ENCODE data around the gene LHX4. TPM values are rescaled to one million over a fixed set of nuclear protein-coding genes. Genes with fewer than 3 reads are reported as not detected.

LHX4 gene
- total and polyA plus RNA-seq, 4 donors: 0.05 to 0.25 TPM; not detected in 2

- H3K27ac ChIP-seq (ENCODE audit: low read depth in 1 of 2, low read length in 2 of 2): no peak overlapping the region
- WGBS, 2 donors: 84 to 85% methylated on average over 9 to 11 of the region's 11 CpGs
- intact Hi-C loops (cut with DNase I): loop anchor here in 1 of 2 donors (5.0 kb wide), 1 partner anchor 227 kb away; no protein-coding TSS in a partner anchor
- no peaks in the 10 kb centered on the region for H3K4me1 ChIP-seq (ENCODE audit: control insufficient read depth in 1 of 2, insufficient read depth in 2 of 2, low read length in 2 of 2)
- ATAC-seq (ENCODE audit: low FRiP score): no peak
- H3K4me3 ChIP-seq (ENCODE audit: low read length in 2 of 2): no peak overlapping the region
- no peaks in the 10 kb centered on the region for H3K27me3 ChIP-seq (ENCODE audit: control insufficient read depth in 1 of 2, insufficient read depth in 2 of 2, low read length in 1 of 2)
- no peaks in the 10 kb centered on the region for H3K9me3 ChIP-seq (ENCODE audit: control insufficient read depth, low read length)
- DNase-seq: peak in 1 of 2 donors; percentile 37
- no peaks in the 10 kb centered on the region for H3K36me3 ChIP-seq (ENCODE audit: control insufficient read depth in 1 of 2, insufficient read depth in 2 of 2, low read length in 1 of 2)
Measured at GRCh38 chr1:180254854-180255253, 24.8 kb downstream of the LHX4 start.

DNA sequence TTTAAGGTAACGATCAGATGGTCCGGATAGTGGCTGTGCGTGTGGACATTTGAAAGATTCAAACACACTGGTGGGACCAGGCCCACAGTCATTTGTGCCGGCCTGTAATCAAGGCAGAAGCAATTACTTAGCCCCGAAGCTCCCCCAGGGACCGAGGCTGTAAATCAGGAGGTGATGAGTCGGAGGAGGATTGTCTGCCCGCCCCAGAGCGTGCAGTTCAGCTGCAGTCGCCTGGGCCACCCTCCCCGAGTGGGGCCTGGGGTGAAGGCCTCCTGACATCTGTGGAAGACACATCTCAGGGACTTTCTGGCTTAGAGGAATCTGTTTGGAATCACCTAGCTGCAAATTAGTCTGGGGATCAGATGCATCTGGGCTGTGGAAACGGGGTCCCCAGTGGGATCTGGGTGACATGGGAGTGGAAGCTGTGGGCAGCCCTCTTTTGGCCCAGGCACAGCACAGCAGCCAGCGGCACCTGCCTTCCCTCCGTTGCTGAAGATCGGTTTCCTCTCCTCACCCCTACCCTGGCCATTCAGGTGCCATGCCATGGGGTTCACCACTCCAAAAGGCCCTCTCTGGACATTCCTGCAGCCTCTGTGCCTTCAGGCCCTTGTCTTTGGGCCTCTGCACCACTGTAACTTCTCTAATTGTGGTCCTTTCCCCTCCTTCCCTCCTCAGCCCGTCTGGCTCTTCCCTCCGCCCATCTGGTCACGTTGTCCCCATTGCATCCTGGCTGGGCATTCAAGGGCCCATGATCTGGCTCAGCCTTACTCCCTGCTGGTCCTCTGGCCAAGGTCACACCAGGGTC, 25.7 kb downstream of the LHX4 start:
- no peak overlapping the region for H3K27ac ChIP-seq (ENCODE audit: low read depth in 1 of 2, low read length in 2 of 2)
- H3K36me3 ChIP-seq (ENCODE audit: control insufficient read depth in 1 of 2, insufficient read depth in 2 of 2, low read length in 1 of 2): no peaks in the 10 kb centered on the region
- peak in 1 of 2 donors; percentile 45 for DNase-seq
- H3K4me3 ChIP-seq (ENCODE audit: low read length in 2 of 2): no peak overlapping the region
- WGBS, 2 donors: 72 to 73% methylated on average over 18 of the region's 18 CpGs
- H3K4me1 ChIP-seq (ENCODE audit: control insufficient read depth in 1 of 2, insufficient read depth in 2 of 2, low read length in 2 of 2): no peaks in the 10 kb centered on the region
- no peak for ATAC-seq (ENCODE audit: low FRiP score)
- H3K27me3 ChIP-seq (ENCODE audit: control insufficient read depth in 1 of 2, insufficient read depth in 2 of 2, low read length in 1 of 2): no peaks in the 10 kb centered on the region
- no peaks in the 10 kb centered on the region for H3K9me3 ChIP-seq (ENCODE audit: control insufficient read depth, low read length)
- intact Hi-C loops (cut with DNase I): no loop called here

GRCh38 chr1:180256341-180257027, 26.4 kb downstream of the LHX4 start:
- ATAC-seq (ENCODE audit: low FRiP score) (no peak), DNase-seq (peak in 1 of 2 donors; percentile 61)
- WGBS, 2 donors: 68 to 69% methylated on average over 15 of the region's 15 CpGs
- intact Hi-C loops (cut with DNase I): no loop called here
- Histone ChIP-seq H3K27ac (ENCODE audit: low read depth in 1 of 2, low read length in 2 of 2) (no peak overlapping the region), H3K36me3 (ENCODE audit: control insufficient read depth in 1 of 2, insufficient read depth in 2 of 2, low read length in 1 of 2) (no peaks in the 10 kb centered on the region), H3K9me3 (ENCODE audit: control insufficient read depth, low read length) (no peaks in the 10 kb centered on the region), H3K4me3 (ENCODE audit: low read length in 2 of 2) (no peak overlapping the region), H3K4me1 (ENCODE audit: control insufficient read depth in 1 of 2, insufficient read depth in 2 of 2, low read length in 2 of 2) (no peaks in the 10 kb centered on the region), H3K27me3 (ENCODE audit: control insufficient read depth in 1 of 2, insufficient read depth in 2 of 2, low read length in 1 of 2) (no peaks in the 10 kb centered on the region)

GRCh38 chr1:180257028-180257386, 26.9 kb downstream of the LHX4 start:
- intact Hi-C loops (cut with DNase I): no loop called here
- 47 to 50% methylated on average over 5 of the region's 5 CpGs for WGBS, 2 donors
- Histone ChIP-seq H3K4me1 (ENCODE audit: control insufficient read depth in 1 of 2, insufficient read depth in 2 of 2, low read length in 2 of 2) (no peaks in the 10 kb centered on the region), H3K27me3 (ENCODE audit: control insufficient read depth in 1 of 2, insufficient read depth in 2 of 2, low read length in 1 of 2) (no peaks in the 10 kb centered on the region), H3K36me3 (ENCODE audit: control insufficient read depth in 1 of 2, insufficient read depth in 2 of 2, low read length in 1 of 2) (no peaks in the 10 kb centered on the region), H3K27ac (ENCODE audit: low read depth in 1 of 2, low read length in 2 of 2) (no peak overlapping the region), H3K9me3 (ENCODE audit: control insufficient read depth, low read length) (no peaks in the 10 kb centered on the region), H3K4me3 (ENCODE audit: low read length in 2 of 2) (no peak overlapping the region)
- no peak for ATAC-seq (ENCODE audit: low FRiP score)
- DNase-seq: peak in 1 of 2 donors; percentile 39

- intact Hi-C loops (cut with DNase I): no loop called here
- WGBS, 2 donors: 57 to 58% methylated on average over 8 of the region's 8 CpGs
- H3K27ac ChIP-seq (ENCODE audit: low read depth in 1 of 2, low read length in 2 of 2): no peak overlapping the region
- H3K27me3 ChIP-seq (ENCODE audit: control insufficient read depth in 1 of 2, insufficient read depth in 2 of 2, low read length in 1 of 2): no peaks in the 10 kb centered on the region
- no peaks in the 10 kb centered on the region for H3K4me1 ChIP-seq (ENCODE audit: control insufficient read depth in 1 of 2, insufficient read depth in 2 of 2, low read length in 2 of 2)
- no peaks in the 10 kb centered on the region for H3K36me3 ChIP-seq (ENCODE audit: control insufficient read depth in 1 of 2, insufficient read depth in 2 of 2, low read length in 1 of 2)
- H3K4me3 ChIP-seq (ENCODE audit: low read length in 2 of 2): no peak overlapping the region
- no peaks in the 10 kb centered on the region for H3K9me3 ChIP-seq (ENCODE audit: control insufficient read depth, low read length)
- ATAC-seq (ENCODE audit: low FRiP score) (no peak), DNase-seq (no peak)
Measured at GRCh38 chr1:180257486-180257885, 27.4 kb downstream of the LHX4 start.

GRCh38 chr1:180258290-180258689, 28.2 kb downstream of the LHX4 start:
- Histone ChIP-seq H3K27me3 (ENCODE audit: control insufficient read depth in 1 of 2, insufficient read depth in 2 of 2, low read length in 1 of 2) (no peaks in the 10 kb centered on the region), H3K4me1 (ENCODE audit: control insufficient read depth in 1 of 2, insufficient read depth in 2 of 2, low read length in 2 of 2) (no peaks in the 10 kb centered on the region), H3K27ac (ENCODE audit: low read depth in 1 of 2, low read length in 2 of 2) (no peak overlapping the region), H3K4me3 (ENCODE audit: low read length in 2 of 2) (no peak overlapping the region), H3K36me3 (ENCODE audit: control insufficient read depth in 1 of 2, insufficient read depth in 2 of 2, low read length in 1 of 2) (no peaks in the 10 kb centered on the region), H3K9me3 (ENCODE audit: control insufficient read depth, low read length) (no peaks in the 10 kb centered on the region)
- DNase-seq (peak in 1 of 2 donors; percentile 57), ATAC-seq (ENCODE audit: low FRiP score) (no peak)
- intact Hi-C loops (cut with DNase I): no loop called here
- 85 to 89% methylated on average over 12 of the region's 12 CpGs for WGBS, 2 donors

DNA sequence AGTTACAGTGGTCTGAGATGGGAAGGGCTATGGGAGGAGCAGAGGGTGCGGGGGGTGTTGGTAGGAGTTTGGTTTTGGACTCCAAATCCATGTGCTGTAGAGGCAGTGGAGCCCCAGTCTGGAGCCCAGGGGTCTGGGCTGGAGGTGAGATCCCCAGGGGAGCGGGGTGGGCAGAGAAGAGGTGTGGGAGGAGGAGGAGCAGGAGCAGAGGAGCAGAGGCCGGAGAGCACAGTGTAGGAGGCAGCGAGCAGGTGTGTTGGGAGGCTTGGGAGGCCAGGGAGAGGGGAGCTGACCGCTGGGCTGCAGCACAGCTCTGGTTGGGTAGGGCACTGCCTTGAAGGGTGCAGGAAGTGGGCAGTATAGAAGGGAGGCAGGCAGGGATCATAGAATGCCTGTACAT, 28.9 kb downstream of the LHX4 start:
- no peak for ATAC-seq (ENCODE audit: low FRiP score)
- peak in 1 of 2 donors; percentile 63 for DNase-seq
- H3K9me3 ChIP-seq (ENCODE audit: control insufficient read depth, low read length): no peaks in the 10 kb centered on the region
- H3K27me3 ChIP-seq (ENCODE audit: control insufficient read depth in 1 of 2, insufficient read depth in 2 of 2, low read length in 1 of 2): no peaks in the 10 kb centered on the region
- H3K4me1 ChIP-seq (ENCODE audit: control insufficient read depth in 1 of 2, insufficient read depth in 2 of 2, low read length in 2 of 2): no peaks in the 10 kb centered on the region
- no peaks in the 10 kb centered on the region for H3K36me3 ChIP-seq (ENCODE audit: control insufficient read depth in 1 of 2, insufficient read depth in 2 of 2, low read length in 1 of 2)
- intact Hi-C loops (cut with DNase I): no loop called here
- no peak overlapping the region for H3K27ac ChIP-seq (ENCODE audit: low read depth in 1 of 2, low read length in 2 of 2)
- WGBS, 2 donors: 73 to 81% methylated on average over 5 of the region's 5 CpGs
- H3K4me3 ChIP-seq (ENCODE audit: low read length in 2 of 2): no peak overlapping the region

GRCh38 chr1:180259431-180260338, 29.6 kb downstream of the LHX4 start:
- intact Hi-C loops (cut with DNase I): no loop called here
- Histone ChIP-seq H3K4me3 (ENCODE audit: low read length in 2 of 2) (no peak overlapping the region), H3K36me3 (ENCODE audit: control insufficient read depth in 1 of 2, insufficient read depth in 2 of 2, low read length in 1 of 2) (no peaks in the 10 kb centered on the region), H3K9me3 (ENCODE audit: control insufficient read depth, low read length) (no peaks in the 10 kb centered on the region), H3K4me1 (ENCODE audit: control insufficient read depth in 1 of 2, insufficient read depth in 2 of 2, low read length in 2 of 2) (no peaks in the 10 kb centered on the region), H3K27me3 (ENCODE audit: control insufficient read depth in 1 of 2, insufficient read depth in 2 of 2, low read length in 1 of 2) (no peaks in the 10 kb centered on the region), H3K27ac (ENCODE audit: low read depth in 1 of 2, low read length in 2 of 2) (no peak overlapping the region)
- WGBS, 2 donors: 75 to 82% methylated on average over 22 of the region's 22 CpGs
- ATAC-seq (ENCODE audit: low FRiP score): no peak
- peak in 1 of 2 donors; percentile 74 for DNase-seq

Data from aorta (tissue), 5 donors.